ENCODE results near the gene SPINT2. TPM values are rescaled to one million over a fixed set of nuclear protein-coding genes. Genes with fewer than 3 reads are reported as not detected.

Gene SPINT2
- polyA plus RNA-seq, 1 donor (not counting 4 experiments of a cell fraction or from before 2014, with no cell fraction given) = 363 TPM

- H3K4me2 ChIP-seq (ENCODE audit: control insufficient read depth, extremely low read depth, insufficient read depth, low read depth, low read length) = no peak overlapping the region
- dilution Hi-C loops (cut with MboI; ENCODE audit: extremely low pct_ligation_motif_present, low sequenced_read_pairs) = no loop called here
- DNase-seq (ENCODE audit: low read depth, low spot score) (no peak), FAIRE-seq (no peak)
- H3K4me3 ChIP-seq (ENCODE audit: control insufficient read depth in 2 of 3, extremely low read depth in 1 of 3, insufficient read depth in 2 of 3, low read depth in 1 of 3, low read length in 3 of 3) = no peak overlapping the region
- peaks cover 13% of the 10 kb centered on the region for H3K4me1 ChIP-seq (ENCODE audit: control insufficient read depth, extremely low read depth, insufficient read depth, low read length)
- no peak overlapping the region for H3K27ac ChIP-seq (ENCODE audit: control insufficient read depth, insufficient read depth, low read length)
- H3K9ac ChIP-seq (ENCODE audit: control insufficient read depth, extremely low read depth, insufficient read depth, low read length) = no peak overlapping the region
- H3K36me3 ChIP-seq (ENCODE audit: control insufficient read depth in 2 of 2, extremely low read depth in 1 of 2, insufficient read depth in 2 of 2, low read length in 2 of 2) = no peaks in the 10 kb centered on the region
- no peaks in the 10 kb centered on the region for H3K79me2 ChIP-seq (ENCODE audit: control insufficient read depth, insufficient read depth, low read length)
- TF ChIP-seq EZH2 (IDR thresholded peaks at IDR 0.05; ENCODE audit: low read length) = no peak
- TF ChIP-seq, protein P1, sequence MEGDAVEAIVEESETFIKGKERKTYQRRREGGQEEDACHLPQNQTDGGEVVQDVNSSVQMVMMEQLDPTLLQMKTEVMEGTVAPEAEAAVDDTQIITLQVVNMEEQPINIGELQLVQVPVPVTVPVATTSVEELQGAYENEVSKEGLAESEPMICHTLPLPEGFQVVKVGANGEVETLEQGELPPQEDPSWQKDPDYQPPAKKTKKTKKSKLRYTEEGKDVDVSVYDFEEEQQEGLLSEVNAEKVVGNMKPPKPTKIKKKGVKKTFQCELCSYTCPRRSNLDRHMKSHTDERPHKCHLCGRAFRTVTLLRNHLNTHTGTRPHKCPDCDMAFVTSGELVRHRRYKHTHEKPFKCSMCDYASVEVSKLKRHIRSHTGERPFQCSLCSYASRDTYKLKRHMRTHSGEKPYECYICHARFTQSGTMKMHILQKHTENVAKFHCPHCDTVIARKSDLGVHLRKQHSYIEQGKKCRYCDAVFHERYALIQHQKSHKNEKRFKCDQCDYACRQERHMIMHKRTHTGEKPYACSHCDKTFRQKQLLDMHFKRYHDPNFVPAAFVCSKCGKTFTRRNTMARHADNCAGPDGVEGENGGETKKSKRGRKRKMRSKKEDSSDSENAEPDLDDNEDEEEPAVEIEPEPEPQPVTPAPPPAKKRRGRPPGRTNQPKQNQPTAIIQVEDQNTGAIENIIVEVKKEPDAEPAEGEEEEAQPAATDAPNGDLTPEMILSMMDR (optimal IDR thresholded peaks at IDR 0.05 in 1 of 3, IDR thresholded peaks at IDR 0.05 in 1 of 3, conservative IDR thresholded peaks at IDR 0.05 in 1 of 3; ENCODE audit: extremely low read depth in 1 of 3, insufficient read depth in 2 of 3, low read length in 3 of 3) = no peak
- no peaks in the 10 kb centered on the region for H4K20me1 ChIP-seq (ENCODE audit: control insufficient read depth, extremely low read depth, insufficient read depth, low read length)
- no peaks in the 10 kb centered on the region for H3K9me3 ChIP-seq (ENCODE audit: control insufficient read depth, low read depth, low read length)
- H3K27me3 ChIP-seq (ENCODE audit: control insufficient read depth, extremely low read depth, insufficient read depth, low read length) = no peaks in the 10 kb centered on the region
- H3K9me1 ChIP-seq (ENCODE audit: control insufficient read depth, extremely low read depth, insufficient read depth, low read length) = no peaks in the 10 kb centered on the region
- H2AFZ ChIP-seq (ENCODE audit: control insufficient read depth, low read length) = no peak overlapping the region
These were observed 43.0 kb upstream of the SPINT2 start for GRCh38 chr19:38221421-38221820.

GRCh38 chr19:38221919-38222830 lies 42.2 kb upstream of the SPINT2 start:
- Histone ChIP-seq H3K9me1 (ENCODE audit: control insufficient read depth, extremely low read depth, insufficient read depth, low read length) (no peaks in the 10 kb centered on the region), H3K9ac (ENCODE audit: control insufficient read depth, extremely low read depth, insufficient read depth, low read length) (no peak overlapping the region), H3K27ac (ENCODE audit: control insufficient read depth, insufficient read depth, low read length) (no peak overlapping the region), H3K9me3 (ENCODE audit: control insufficient read depth, low read depth, low read length) (no peaks in the 10 kb centered on the region), H3K4me3 (ENCODE audit: control insufficient read depth in 2 of 3, extremely low read depth in 1 of 3, insufficient read depth in 2 of 3, low read depth in 1 of 3, low read length in 3 of 3) (no peak overlapping the region), H2AFZ (ENCODE audit: control insufficient read depth, low read length) (no peak overlapping the region), H3K79me2 (ENCODE audit: control insufficient read depth, insufficient read depth, low read length) (no peaks in the 10 kb centered on the region), H3K27me3 (ENCODE audit: control insufficient read depth, extremely low read depth, insufficient read depth, low read length) (no peaks in the 10 kb centered on the region), H3K4me1 (ENCODE audit: control insufficient read depth, extremely low read depth, insufficient read depth, low read length) (peaks cover 13% of the 10 kb centered on the region), H3K4me2 (ENCODE audit: control insufficient read depth, extremely low read depth, insufficient read depth, low read depth, low read length) (peak overlapping the region; percentile 22), H3K36me3 (ENCODE audit: control insufficient read depth in 2 of 2, extremely low read depth in 1 of 2, insufficient read depth in 2 of 2, low read length in 2 of 2) (no peaks in the 10 kb centered on the region), H4K20me1 (ENCODE audit: control insufficient read depth, extremely low read depth, insufficient read depth, low read length) (no peaks in the 10 kb centered on the region)
- no peak for TF ChIP-seq EZH2 (IDR thresholded peaks at IDR 0.05; ENCODE audit: low read length)
- DNase-seq (ENCODE audit: low read depth, low spot score) (no peak), FAIRE-seq (no peak)
- dilution Hi-C loops (cut with MboI; ENCODE audit: extremely low pct_ligation_motif_present, low sequenced_read_pairs) = no loop called here

Measured in keratinocyte (primary cell).